Mesenchymal stem cell (in vitro differentiated cells and primary cell): ENCODE data around the gene TSSC4.

Source experiments
- DNase-seq: peaks from one replicate; pipeline ENCODE4 v3.0.0-alpha.2; 2013
- H2AFZ ChIP-seq: one replicate; pipeline ENCODE4 v1.6.1; 2013; ENCODE audit warnings: low read depth, mild to moderate bottlenecking, control low read depth, inconsistent platforms, low read length, moderate library complexity
- H2AK5ac ChIP-seq: 2 replicates; pipeline ENCODE4 v1.6.1; 2013; ENCODE audit warnings: low read length, moderate library complexity, mild to moderate bottlenecking, inconsistent platforms; ENCODE audit not compliant: severe bottlenecking
- H2BK120ac ChIP-seq: one replicate; pipeline ENCODE4 v1.6.1; 2013; ENCODE audit warnings: low read depth, mild to moderate bottlenecking, inconsistent platforms, low read length, moderate library complexity
- H2BK12ac ChIP-seq, 2 experiments: one replicate each; pipeline ENCODE4 v1.6.1; 2013; ENCODE audit warnings: inconsistent platforms in 2 of 2, low read length in 2 of 2, mild to moderate bottlenecking in 2 of 2, moderate library complexity in 2 of 2, control low read depth in 1 of 2
- H2BK15ac ChIP-seq: one replicate; pipeline ENCODE4 v1.6.1; 2013; ENCODE audit warnings: mild to moderate bottlenecking, low read depth, inconsistent platforms; ENCODE audit not compliant: poor library complexity, severe bottlenecking
- H2BK5ac ChIP-seq: 2 replicates; pipeline ENCODE4 v1.6.1; 2013; ENCODE audit warnings: low read depth, mild to moderate bottlenecking, low read length, control low read depth, inconsistent platforms; ENCODE audit not compliant: poor library complexity, severe bottlenecking
- H3K14ac ChIP-seq, 2 experiments: one replicate each; pipeline ENCODE4 v1.6.1; 2013; ENCODE audit warnings: inconsistent platforms in 2 of 2, low read length in 2 of 2, control low read depth in 1 of 2, mild to moderate bottlenecking in 1 of 2, moderate library complexity in 1 of 2
- H3K18ac ChIP-seq, 2 experiments: one replicate each; pipeline ENCODE4 v1.6.1; 2013; ENCODE audit warnings: inconsistent platforms in 2 of 2, low read length in 2 of 2, control low read depth in 1 of 2, low read depth in 1 of 2, mild to moderate bottlenecking in 1 of 2
- H3K23ac ChIP-seq, 2 experiments: one replicate each; pipeline ENCODE4 v1.6.1; 2013; ENCODE audit warnings: inconsistent platforms in 2 of 2, low read length in 2 of 2, mild to moderate bottlenecking in 2 of 2, moderate library complexity in 2 of 2, control low read depth in 1 of 2
- H3K27ac ChIP-seq: 2 replicates; pipeline ENCODE4 v1.5.1; 2013; ENCODE audit warnings: mild to moderate bottlenecking, moderate library complexity, low read length, control low read depth, inconsistent platforms; ENCODE audit not compliant: poor library complexity, severe bottlenecking
- H3K27me3 ChIP-seq, 2 experiments: 2 replicates each; pipeline versions ENCODE4 v1.6.1 to v1.7.0; 2013; ENCODE audit warnings: low read length in 2 of 2, mild to moderate bottlenecking in 2 of 2, moderate library complexity in 2 of 2, control low read depth in 1 of 2, inconsistent platforms in 1 of 2; ENCODE audit not compliant: control insufficient read depth in 1 of 2, insufficient read depth in 1 of 2
- H3K36me3 ChIP-seq, 2 experiments: 2 replicates each; pipeline versions ENCODE4 v1.6.1 to v1.7.0; 2013; ENCODE audit warnings: low read length in 2 of 2, control low read depth in 1 of 2, inconsistent platforms in 1 of 2, low read depth in 1 of 2, mild to moderate bottlenecking in 1 of 2; ENCODE audit not compliant: insufficient read depth in 2 of 2, control insufficient read depth in 1 of 2
- H3K4ac ChIP-seq, 2 experiments: one replicate each; pipeline ENCODE4 v1.6.1; 2013; ENCODE audit warnings: inconsistent platforms in 2 of 2, low read length in 2 of 2, mild to moderate bottlenecking in 2 of 2, moderate library complexity in 2 of 2, control low read depth in 1 of 2, low read depth in 1 of 2
- H3K4me1 ChIP-seq: 2 replicates; pipeline ENCODE4 v1.6.1; 2013; ENCODE audit warnings: low read depth, low read length, control low read depth; ENCODE audit not compliant: control insufficient read depth, insufficient read depth
- H3K4me2 ChIP-seq: 2 replicates; pipeline ENCODE4 v1.6.1; 2013; ENCODE audit warnings: low read length, mild to moderate bottlenecking, inconsistent platforms; ENCODE audit not compliant: poor library complexity, severe bottlenecking
- H3K4me3 ChIP-seq, 2 experiments: 2 replicates each; pipeline versions ENCODE4 v1.5.1 to v1.7.0; 2013; ENCODE audit warnings: low read length in 2 of 2, mild to moderate bottlenecking in 2 of 2, control low read depth in 1 of 2, low read depth in 1 of 2; ENCODE audit not compliant: insufficient read depth in 1 of 2
- H3K79me1 ChIP-seq: replicated peaks from 2 replicates; pipeline ENCODE4 v1.6.1; 2013; ENCODE audit warnings: mild to moderate bottlenecking, control low read depth, low read length, inconsistent platforms; ENCODE audit not compliant: poor library complexity, severe bottlenecking
- H3K9ac ChIP-seq: 2 replicates; pipeline ENCODE4 v1.7.0; 2013; ENCODE audit warnings: mild to moderate bottlenecking, low read length, moderate library complexity
- H3K9me3 ChIP-seq: 2 replicates; pipeline ENCODE4 v1.7.0; 2013; ENCODE audit warnings: mild to moderate bottlenecking, low read length; ENCODE audit not compliant: control insufficient read depth
- H4K8ac ChIP-seq: one replicate; pipeline ENCODE4 v1.6.1; 2013; ENCODE audit warnings: inconsistent platforms, mild to moderate bottlenecking, low read length, moderate library complexity
- H4K91ac ChIP-seq: one replicate; pipeline ENCODE4 v1.6.1; 2013; ENCODE audit warnings: mild to moderate bottlenecking, low read length, inconsistent platforms
- WGBS: methylation state at CpG from one replicate; pipeline ENCODE4 v1.1.7; 2013; ENCODE audit warnings: mixed read lengths; 5-methylcytosine and 5-hydroxymethylcytosine counted together

Gene TSSC4

DNA sequence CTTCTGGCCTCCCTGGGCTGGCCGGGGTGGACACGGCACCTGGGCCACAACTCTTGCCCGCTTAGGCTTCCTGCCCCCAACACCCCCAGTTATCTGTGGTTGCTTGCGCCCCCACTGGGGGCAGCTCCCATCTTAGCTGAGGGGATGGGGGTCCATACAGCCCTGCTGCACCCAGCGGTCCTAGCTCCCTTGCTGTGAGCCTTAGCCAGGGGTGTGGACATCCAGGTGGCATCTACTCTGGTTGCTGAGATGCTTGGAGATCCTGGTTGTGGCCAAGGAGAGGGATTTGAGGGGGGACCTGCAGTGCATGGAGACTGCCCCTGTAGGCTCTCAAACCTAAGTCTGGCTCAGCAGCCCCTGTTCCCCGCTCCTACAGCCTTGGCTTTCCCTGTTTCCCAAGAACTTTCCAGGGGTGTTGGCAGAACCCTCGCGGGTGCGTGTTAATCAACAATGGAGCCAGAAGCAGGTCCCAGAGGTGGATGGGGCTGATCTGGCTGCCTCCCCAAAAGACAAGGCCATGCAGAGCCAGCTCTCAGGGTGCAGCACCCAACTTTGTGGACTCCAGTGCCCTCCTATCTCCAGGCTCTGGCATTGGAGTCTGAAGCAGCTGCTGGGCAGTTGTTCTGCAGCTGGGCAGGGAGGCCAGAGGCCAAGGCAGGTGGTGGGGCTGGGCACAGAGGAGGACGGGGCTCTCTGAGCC is 47.6 kb downstream of the TSSC4 start:
- H3K4ac ChIP-seq, result no peak overlapping the region
- H3K23ac ChIP-seq, result no peak overlapping the region
- no peak overlapping the region for H3K4me3 ChIP-seq
- no peak overlapping the region for H3K18ac ChIP-seq
- H4K91ac ChIP-seq, result no peak overlapping the region
- H2AK5ac ChIP-seq, result no peak overlapping the region
- H3K9ac ChIP-seq, result no peak overlapping the region
- no peak overlapping the region for H3K27ac ChIP-seq
- no peaks in the 10 kb centered on the region for H3K79me1 ChIP-seq
- H3K9me3 ChIP-seq, result no peaks in the 10 kb centered on the region
- no peak overlapping the region for H2BK120ac ChIP-seq
- no peak overlapping the region for H2BK12ac ChIP-seq
- no peaks in the 10 kb centered on the region for H3K36me3 ChIP-seq
- H4K8ac ChIP-seq, result no peak overlapping the region
- H2AFZ ChIP-seq, result no peak overlapping the region
- 89% methylated on average over 10 of the region's 10 CpGs for WGBS
- H3K4me1 ChIP-seq, result peaks cover 9% of the 10 kb centered on the region
- no peak for DNase-seq
- peaks cover 79 to 83% of the 10 kb centered on the region in 2 experiments for H3K27me3 ChIP-seq
- H3K14ac ChIP-seq, result no peak overlapping the region
- no peak overlapping the region for H3K4me2 ChIP-seq
- no peak overlapping the region for H2BK15ac ChIP-seq
- no peak overlapping the region for H2BK5ac ChIP-seq

DNA sequence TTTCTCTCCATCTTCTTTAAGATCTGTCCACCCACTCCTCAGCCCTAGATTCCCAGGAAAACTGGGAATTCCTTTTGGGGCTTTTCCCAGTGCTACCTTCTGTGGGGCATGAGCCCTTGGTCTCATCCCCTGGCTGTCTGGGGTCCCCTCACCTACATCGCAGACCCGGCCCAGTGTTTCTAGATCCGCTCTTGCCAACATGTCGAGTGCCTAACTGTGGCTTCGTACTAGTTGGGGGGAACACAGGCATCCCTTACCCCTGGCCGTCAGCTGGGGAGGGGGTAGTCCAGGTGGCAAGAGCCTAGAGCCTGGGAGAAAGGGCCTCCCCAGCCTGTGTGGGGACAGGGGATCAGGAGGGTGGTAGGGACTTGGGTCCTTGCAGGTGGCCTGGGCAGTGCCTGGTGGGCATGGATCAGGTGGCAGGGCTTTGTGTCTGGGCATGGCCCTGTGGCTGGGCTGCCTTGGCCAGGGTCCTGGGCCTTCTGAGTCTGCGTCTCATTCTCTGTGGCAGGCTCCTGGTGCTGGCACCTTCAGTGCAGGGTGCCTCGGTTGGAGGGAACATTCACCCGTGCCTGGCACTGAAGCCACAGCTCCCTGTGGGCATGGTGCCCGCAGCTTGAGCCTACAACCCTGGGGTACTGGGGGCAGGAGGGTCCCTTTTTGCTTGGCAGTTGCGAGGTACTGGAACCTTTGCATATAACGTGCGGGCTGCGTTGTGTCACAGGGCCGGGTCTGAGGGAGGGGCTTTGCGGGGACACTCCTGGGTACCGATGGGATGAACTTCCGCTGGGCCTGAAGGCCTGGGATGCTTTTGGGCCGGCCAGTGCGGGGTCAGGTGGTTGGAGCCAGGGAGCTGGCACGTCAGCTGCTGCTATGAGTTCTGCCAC is 48.4 kb downstream of the TSSC4 start:
- Histone ChIP-seq H3K27ac (no peak overlapping the region), H3K79me1 (no peaks in the 10 kb centered on the region), H4K91ac (no peak overlapping the region), H3K27me3 (peaks cover 75 to 79% of the 10 kb centered on the region in 2 experiments), H2AK5ac (no peak overlapping the region), H3K9me3 (no peaks in the 10 kb centered on the region), H2BK12ac (no peak overlapping the region), H3K14ac (no peak overlapping the region), H3K4me3 (no peak overlapping the region), H2AFZ (peak overlapping the region; percentile 11), H3K18ac (no peak overlapping the region), H3K36me3 (no peaks in the 10 kb centered on the region), H3K4me1 (peaks cover 9% of the 10 kb centered on the region), H4K8ac (no peak overlapping the region), H2BK120ac (no peak overlapping the region), H2BK15ac (no peak overlapping the region), H3K9ac (no peak overlapping the region), H3K4me2 (no peak overlapping the region), H3K23ac (no peak overlapping the region), H3K4ac (no peak overlapping the region), H2BK5ac (no peak overlapping the region)
- 81% methylated on average over 21 of the region's 21 CpGs for WGBS
- DNase-seq, result no peak

DNA sequence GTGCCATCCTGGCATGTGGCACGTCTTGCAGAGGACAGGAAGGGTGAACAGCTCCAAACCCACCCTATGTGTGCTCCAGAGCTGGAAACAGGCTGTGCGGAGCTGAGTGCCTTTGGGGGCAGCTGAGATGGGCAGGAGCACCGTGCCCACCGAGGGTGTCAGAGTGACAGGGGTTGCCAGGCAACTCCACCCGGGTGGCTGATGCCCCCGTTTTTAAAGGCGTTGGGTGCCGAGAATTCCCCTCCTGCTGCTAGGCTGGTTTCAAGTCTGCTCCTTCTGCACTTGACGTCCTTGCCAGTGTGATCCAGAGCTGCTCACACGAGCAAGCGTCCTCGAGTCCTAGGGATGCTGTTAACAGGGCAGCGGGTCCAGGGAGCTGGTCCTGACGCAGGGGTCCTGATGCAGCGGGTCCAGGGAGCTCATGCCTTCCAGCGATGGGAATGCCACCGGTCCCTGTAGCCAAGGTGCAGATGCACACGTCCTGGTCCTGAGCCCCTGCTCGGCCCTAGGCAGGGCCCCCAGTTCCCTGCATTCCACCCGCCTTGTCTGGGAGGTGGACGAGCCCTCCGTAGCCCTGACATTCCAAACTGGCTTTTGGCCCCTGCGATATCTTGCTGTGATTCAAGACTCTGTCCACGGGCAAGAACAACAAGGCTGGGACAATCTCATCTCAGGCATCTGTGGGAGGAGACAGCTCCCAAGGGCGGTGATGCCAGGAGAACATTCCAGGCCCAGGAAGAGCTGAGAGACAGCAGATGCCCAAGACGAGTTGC is 49.2 kb downstream of the TSSC4 start:
- no peak overlapping the region for H3K4me3 ChIP-seq
- H2AK5ac ChIP-seq, result no peak overlapping the region
- no peaks in the 10 kb centered on the region for H3K79me1 ChIP-seq
- no peak overlapping the region for H2BK12ac ChIP-seq
- H3K4me1 ChIP-seq, result peaks cover 7% of the 10 kb centered on the region
- no peak overlapping the region for H3K27ac ChIP-seq
- H3K9ac ChIP-seq, result no peak overlapping the region
- H2BK15ac ChIP-seq, result no peak overlapping the region
- no peak overlapping the region for H3K18ac ChIP-seq
- no peak for DNase-seq
- no peak overlapping the region for H2BK120ac ChIP-seq
- H4K8ac ChIP-seq, result no peak overlapping the region
- H3K23ac ChIP-seq, result no peak overlapping the region
- H3K36me3 ChIP-seq, result no peaks in the 10 kb centered on the region
- 83% methylated on average over 26 of the region's 26 CpGs for WGBS
- H4K91ac ChIP-seq, result no peak overlapping the region
- H3K4me2 ChIP-seq, result no peak overlapping the region
- H2AFZ ChIP-seq, result peak overlapping the region; percentile 11
- H3K27me3 ChIP-seq, result peaks cover 70 to 85% of the 10 kb centered on the region in 2 experiments
- no peak overlapping the region for H2BK5ac ChIP-seq
- H3K4ac ChIP-seq, result no peak overlapping the region
- no peaks in the 10 kb centered on the region for H3K9me3 ChIP-seq
- H3K14ac ChIP-seq, result no peak overlapping the region
